K562 (cell line): ENCODE results near the gene RNU6-9. TPM values are rescaled to one million over a fixed set of nuclear protein-coding genes. Genes with fewer than 3 reads are reported as not detected.

Source experiments
- ATAC-seq: fragments of 200-7000 bp; cut with Tn5 transposase; 3 replicates; pipeline ENCODE4 v1.9.1; 2020; ENCODE audit warnings: moderate library complexity
- BruUV-seq: library from RNA; stranded (reverse); fragments of 400-500 nt; replicated peaks from 2 replicates; lab custom pipeline; 2021; lab: Mats Ljungman, UMichigan
- CTCF ChIA-PET: fragments of 300-600 bp; formaldehyde crosslinking; extraction: SDS; loops from one replicate; lab custom pipeline; 2021; ENCODE audit warnings: low intra/inter-chr PET ratio; lab: Yijun Ruan, JAX
- POLR2A ChIA-PET: fragments of 300-600, 350-650 bp; sonication (Branson Sonifier 250); formaldehyde crosslinking; extraction: SDS; loops from one replicate; lab custom pipeline; 2021; ENCODE audit warnings: antibody characterized with exemption, inconsistent platforms; lab: Yijun Ruan, JAX
- DNase-seq, 4 experiments: peaks; one replicate each; pipeline versions ENCODE4 v3.0.0 to v3.0.0-alpha.2; 2011 to 2018; ENCODE audit warnings: low spot score in 3 of 4, mixed read lengths in 3 of 4; ENCODE audit errors: extremely low read depth in 1 of 4
- FAIRE-seq: peaks from 2 replicates; lab custom pipeline; 2011; peaks lifted over from hg19 to GRCh38; lab: Jason Lieb, UNC
- H2AFZ ChIP-seq: 2 replicates; pipeline ENCODE4 v1.6.0; 2011; ENCODE audit warnings: low read depth, low read length, control low read depth, inconsistent platforms
- H3K27ac ChIP-seq: fragments of 200-600 bp; 3 replicates; pipeline ENCODE4 v1.8.0; 2011; ENCODE audit warnings: low read depth, mild to moderate bottlenecking, control low read depth, inconsistent platforms, low read length, moderate library complexity, mixed read lengths; ENCODE audit errors: extremely low read depth
- H3K27me3 ChIP-seq, 2 experiments: fragments of 300-600 bp in 1 of 2; 2 replicates in 1 of 2; 3 replicates in 1 of 2; pipeline versions ENCODE4 v1.6.0 to v1.8.0; 2011; ENCODE audit warnings: inconsistent platforms in 2 of 2, low read length in 2 of 2, mild to moderate bottlenecking in 1 of 2, mixed read lengths in 1 of 2, moderate library complexity in 1 of 2; ENCODE audit not compliant: control insufficient read depth in 2 of 2, insufficient read depth in 2 of 2
- H3K36me3 ChIP-seq: fragments of 300-600 bp; 3 replicates; pipeline ENCODE4 v1.8.0; 2011; ENCODE audit warnings: mild to moderate bottlenecking, low read length, inconsistent platforms; ENCODE audit not compliant: control insufficient read depth, insufficient read depth
- H3K4me1 ChIP-seq, 2 experiments: fragments of 200-600 bp in 1 of 2; replicated peaks in 1 of 2; 2 replicates in 1 of 2; 3 replicates in 1 of 2; pipeline versions ENCODE4 v1.5.1 to v1.8.0; 2011; ENCODE audit warnings: inconsistent platforms in 2 of 2, low read length in 2 of 2, mild to moderate bottlenecking in 1 of 2, mixed read lengths in 1 of 2, moderate library complexity in 1 of 2; ENCODE audit not compliant: control insufficient read depth in 2 of 2, insufficient read depth in 2 of 2
- H3K4me2 ChIP-seq: 2 replicates; pipeline ENCODE4 v1.6.1; 2011; ENCODE audit warnings: low read length, control low read depth, inconsistent platforms, mixed read lengths; ENCODE audit not compliant: insufficient read depth
- H3K4me3 ChIP-seq: fragments of 200-600 bp; sonication (generic), shearing (Covaris generic); 2 replicates; pipeline ENCODE4 v1.5.1; 2016; ENCODE audit warnings: control low read depth, inconsistent platforms
- H3K79me2 ChIP-seq: fragments of 200-600 bp; 3 replicates; pipeline ENCODE4 v1.8.0; 2011; ENCODE audit warnings: low read length, inconsistent platforms; ENCODE audit not compliant: control insufficient read depth, insufficient read depth
- H3K9ac ChIP-seq, 2 experiments: 2 replicates each; pipeline versions ENCODE4 v1.6.0 to v1.6.1; 2011; ENCODE audit warnings: low read depth in 2 of 2, low read length in 2 of 2, control low read depth in 1 of 2, inconsistent platforms in 1 of 2, mild to moderate bottlenecking in 1 of 2, mixed read lengths in 1 of 2; ENCODE audit not compliant: insufficient read depth in 1 of 2
- H3K9me1 ChIP-seq: one replicate; pipeline ENCODE4 v1.6.0; 2011; ENCODE audit warnings: inconsistent platforms, mild to moderate bottlenecking, low read length, moderate library complexity; ENCODE audit not compliant: control insufficient read depth, insufficient read depth
- H3K9me3 ChIP-seq: replicated peaks from 2 replicates; pipeline ENCODE4 v1.5.1; 2011; ENCODE audit warnings: low read depth, low read length, inconsistent platforms; ENCODE audit not compliant: control insufficient read depth, insufficient read depth
- H4K20me1 ChIP-seq: replicated peaks from 2 replicates; pipeline ENCODE4 v1.6.1; 2011; ENCODE audit warnings: low read length, inconsistent platforms, mixed read lengths; ENCODE audit not compliant: control insufficient read depth, insufficient read depth
- ARID1B ChIP-seq: fragments of 450-650 bp; IDR thresholded peaks from 2 replicates; pipeline ENCODE4 v1.6.1; 2016; ENCODE audit warnings: antibody characterized with exemption, mild to moderate bottlenecking, inconsistent platforms
- HNRNPL ChIP-seq: fragments of 200-400 bp; formaldehyde crosslinking; IDR thresholded peaks from 2 replicates; pipeline ENCODE4 v1.6.1; 2017; ENCODE audit warnings: low read depth, mild to moderate bottlenecking, low read length
- MTF1 ChIP-seq: fragments of 250-450 bp; sonication (Bioruptor Pico); IDR thresholded peaks from 2 replicates; pipeline ENCODE4 v1.9.0; 2021; ENCODE audit warnings: moderate library complexity, mild to moderate bottlenecking, inconsistent platforms, borderline replicate concordance
- MYC ChIP-seq, 2 experiments: fragments of 250-450 bp in 1 of 2; sonication (Bioruptor Pico) in 1 of 2; IDR thresholded peaks; 2 replicates each; pipeline versions ENCODE4 v1.5.1 to v1.6.1; 2012 to 2021; ENCODE audit warnings: low read depth in 2 of 2, borderline replicate concordance in 1 of 2, improper control_type of control experiment in 1 of 2, low read length in 1 of 2, mild to moderate bottlenecking in 1 of 2, moderate library complexity in 1 of 2
- MYNN ChIP-seq, 2 experiments: sonication (generic); formaldehyde crosslinking in 1 of 2; IDR thresholded peaks; 2 replicates each; pipeline versions ENCODE4 v1.5.0 to v1.6.1; 2016 to 2020; ENCODE audit warnings: antibody characterized with exemption in 1 of 2, missing genetic modification reagents in 1 of 2
- NEUROD1 ChIP-seq: fragments of 150-350 bp; IDR thresholded peaks from 2 replicates; pipeline ENCODE4 v1.6.1; 2014; ENCODE audit warnings: borderline replicate concordance, low read length, low read depth; ENCODE audit not compliant: partially characterized antibody
- NONO ChIP-seq, 2 experiments: fragments of 200-400 bp in 1 of 2; fragments of 450-650 bp in 1 of 2; formaldehyde crosslinking in 1 of 2; IDR thresholded peaks; 2 replicates each; pipeline ENCODE4 v1.6.1; 2017; ENCODE audit warnings: low read depth in 2 of 2, mild to moderate bottlenecking in 2 of 2, moderate library complexity in 2 of 2, low read length in 1 of 2
- RBFOX2 ChIP-seq: fragments of 200-400 bp; formaldehyde crosslinking; IDR thresholded peaks from 2 replicates; pipeline ENCODE4 v1.6.1; 2017; ENCODE audit warnings: low read depth, mild to moderate bottlenecking, low read length, moderate library complexity
- ZNF124 ChIP-seq: sonication (generic); formaldehyde crosslinking; IDR thresholded peaks from 2 replicates; pipeline ENCODE4 v1.8.1; 2022; ENCODE audit warnings: missing genetic modification reagents
- ZNF143 ChIP-seq: sonication (generic); formaldehyde crosslinking; IDR thresholded peaks from 2 replicates; pipeline ENCODE4 v1.9.0; 2022; ENCODE audit warnings: mild to moderate bottlenecking, missing genetic modification reagents
- ZNF274 ChIP-seq: IDR thresholded peaks from 2 replicates; pipeline ENCODE4 v1.6.1; 2011; ENCODE audit warnings: low read depth, mild to moderate bottlenecking, low read length, moderate library complexity, borderline replicate concordance
- ZNF764 ChIP-seq: fragments of 250-450 bp; sonication (Bioruptor Pico); IDR thresholded peaks from 2 replicates; pipeline ENCODE4 v1.4.0; 2020; ENCODE audit warnings: low read depth, mild to moderate bottlenecking, moderate library complexity
- ZNF780A ChIP-seq: fragments of 250-450 bp; sonication (Bioruptor Pico); IDR thresholded peaks from 2 replicates; pipeline ENCODE4 v1.5.0; 2021; ENCODE audit warnings: mild to moderate bottlenecking
- WGBS: fragments of 100-300 bp; shearing (Covaris generic); methylation state at CpG from one replicate; pipeline ENCODE4 v1.1.6; 2016; ENCODE audit warnings: low coverage, mixed read lengths; ENCODE audit not compliant: insufficient coverage; ENCODE audit errors: missing lambda C conversion rate; 5-methylcytosine and 5-hydroxymethylcytosine counted together
- in situ Hi-C: fragments of 300-500 bp; cut with MboI; formaldehyde crosslinking; loops from 4 replicates; pipeline ENCODE4 v1.15.0; 2018; ENCODE audit warnings: inconsistent platforms, mixed read lengths
- intact Hi-C: fragments of 100-400 bp; cut with micrococcal nuclease; formaldehyde crosslinking; loops from 2 replicates; pipeline ENCODE4 v1.14.2; 2022
- polyA plus RNA-seq, 8 experiments: library from polyadenylated mRNA; depleted of rRNA in 4 of 8; stranded (reverse) in 5 of 8; unstranded in 3 of 8; fragments of >200 nt; fragmentation: Nextera tagmentation in 2 of 8; fragmentation: Illumina TruSeq in 1 of 8; extraction: Ambion mirVana in 2 of 8; extraction: Trizol in 1 of 8; gene quantifications; 2 replicates each; pipeline versions ENCODE4 v1.2.1 to v1.2.3, GENCODE V29; 2011 to 2014; ENCODE audit warnings: inconsistent platforms in 1 of 8, missing spikeins in 1 of 8
- total RNA-seq, 7 experiments: library from RNA; depleted of rRNA in 6 of 7; stranded (reverse); fragments of >200 nt in 6 of 7; fragmentation: Illumina TruSeq in 2 of 7; extraction: Trizol in 2 of 7; gene quantifications; 2 replicates each; pipeline versions ENCODE4 v1.2.1 to v1.2.3, GENCODE V29; 2011 to 2021; ENCODE audit warnings: low replicate concordance in 1 of 7
- TF ChIP-seq, protein P1 (sequence below): sonication (generic); formaldehyde crosslinking; IDR thresholded peaks from 2 replicates; pipeline ENCODE4 v1.8.1; 2023; ENCODE audit warnings: mild to moderate bottlenecking, missing genetic modification reagents
- TF ChIP-seq, protein P2 (sequence below): sonication (generic); formaldehyde crosslinking; IDR thresholded peaks from 2 replicates; pipeline ENCODE4 v1.8.0; 2022; ENCODE audit warnings: missing genetic modification reagents, mild to moderate bottlenecking, moderate library complexity, borderline replicate concordance
- TF ChIP-seq, protein P3 (sequence below), 2 experiments: IDR thresholded peaks; 2 replicates each; pipeline ENCODE4 v1.6.1; 2011; ENCODE audit warnings: borderline replicate concordance in 1 of 2, control low read depth in 1 of 2, low read depth in 1 of 2, low read length in 1 of 2, mild to moderate bottlenecking in 1 of 2, mixed read lengths in 1 of 2, moderate library complexity in 1 of 2; ENCODE audit not compliant: insufficient read depth in 1 of 2, insufficient read length in 1 of 2, poor library complexity in 1 of 2, severe bottlenecking in 1 of 2; ENCODE audit errors: extremely low read depth in 1 of 2

Gene RNU6-9
- total and polyA plus RNA-seq, 9 of the 15 experiments (the other 6 are each of a cell fraction or from before 2014, with no cell fraction given) = not detected

DNA sequence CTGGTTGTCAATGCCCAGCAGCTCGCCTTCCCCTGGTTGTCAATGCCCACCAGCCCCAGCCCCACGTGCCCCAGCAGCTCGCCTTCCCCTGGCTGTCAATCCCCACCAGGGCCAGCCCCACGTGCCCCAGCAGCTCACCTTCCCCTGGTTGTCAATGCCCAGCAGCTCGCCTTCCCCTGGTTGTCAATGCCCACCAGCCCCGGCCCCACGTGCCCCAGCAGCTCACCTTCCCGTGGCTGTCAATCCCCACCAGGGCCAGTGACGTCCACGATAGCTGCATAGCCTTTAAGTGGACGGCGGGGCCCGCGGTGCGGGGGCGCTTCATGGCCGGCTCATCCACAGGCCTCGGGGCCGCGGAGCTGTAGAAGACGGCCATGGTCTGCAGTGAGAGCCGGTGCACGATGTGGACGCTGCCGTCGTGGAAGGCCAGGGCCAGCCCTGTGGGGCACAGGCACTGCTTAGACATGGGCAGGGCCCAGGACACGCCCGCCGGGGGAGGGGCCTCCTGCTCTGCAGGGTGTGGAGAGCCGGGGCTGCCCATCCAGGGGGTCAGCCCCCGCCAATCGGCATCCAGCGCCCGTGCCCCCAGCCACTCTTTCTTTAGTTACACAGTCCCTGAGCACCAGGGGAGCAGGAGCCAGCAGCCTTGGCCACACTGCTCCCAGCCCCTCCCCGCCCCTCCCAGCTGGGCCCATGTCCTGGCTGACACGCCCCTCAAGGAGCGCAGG is 13.4 kb upstream of the RNU6-9 start:
- H3K4me1 ChIP-seq = peaks cover 0 to 42% of the 10 kb centered on the region in 2 experiments; a peak in 2 of 5 replicates
- no peaks in the 10 kb centered on the region for H3K9me1 ChIP-seq
- ChIA-PET POLR2A (interaction anchor here (0.6 to 3.1 kb wide), 6 partner anchors 11 to 363 kb away, joined by 3 to 11 read pairs (median 4); partner anchors contain the start of gene PTBP1), CTCF (no interaction called here)
- no peaks in the 10 kb centered on the region for H3K79me2 ChIP-seq
- FAIRE-seq (no peak), ATAC-seq (peak; percentile 46), DNase-seq (peak in 1 of 4 experiments; percentile 39)
- no peaks in the 10 kb centered on the region; the same call in 1 of the 2 replicates for H4K20me1 ChIP-seq
- no peaks in the 10 kb centered on the region for H3K27me3 ChIP-seq
- 86% methylated on average over 25 of the region's 37 CpGs for WGBS
- no peak overlapping the region for H3K9ac ChIP-seq
- no peak overlapping the region for H3K27ac ChIP-seq
- H3K36me3 ChIP-seq = peaks cover 64% of the 10 kb centered on the region
- no peak overlapping the region for H3K4me3 ChIP-seq
- no peak overlapping the region for H3K4me2 ChIP-seq
- BruUV-seq = no TSS peak
- intact Hi-C loops (no loop called here), in situ Hi-C loops (no loop called here)
- H2AFZ ChIP-seq = no peak overlapping the region
- no peaks in the 10 kb centered on the region for H3K9me3 ChIP-seq
- no peak for TF ChIP-seq MTF1 (CRISPR knock-in tag)
- no peak for TF ChIP-seq ZNF764
- TF ChIP-seq ZNF274 = no peak
- TF ChIP-seq NEUROD1 = no peak
- TF ChIP-seq ARID1B = no peak
- TF ChIP-seq RBFOX2 = peak; percentile 51
- TF ChIP-seq MYNN (IDR thresholded peaks at IDR 0.05) = no peak
- no peak for TF ChIP-seq MYNN (CRISPR knock-in tag; IDR thresholded peaks at IDR 0.05)
- TF ChIP-seq, protein P1, sequence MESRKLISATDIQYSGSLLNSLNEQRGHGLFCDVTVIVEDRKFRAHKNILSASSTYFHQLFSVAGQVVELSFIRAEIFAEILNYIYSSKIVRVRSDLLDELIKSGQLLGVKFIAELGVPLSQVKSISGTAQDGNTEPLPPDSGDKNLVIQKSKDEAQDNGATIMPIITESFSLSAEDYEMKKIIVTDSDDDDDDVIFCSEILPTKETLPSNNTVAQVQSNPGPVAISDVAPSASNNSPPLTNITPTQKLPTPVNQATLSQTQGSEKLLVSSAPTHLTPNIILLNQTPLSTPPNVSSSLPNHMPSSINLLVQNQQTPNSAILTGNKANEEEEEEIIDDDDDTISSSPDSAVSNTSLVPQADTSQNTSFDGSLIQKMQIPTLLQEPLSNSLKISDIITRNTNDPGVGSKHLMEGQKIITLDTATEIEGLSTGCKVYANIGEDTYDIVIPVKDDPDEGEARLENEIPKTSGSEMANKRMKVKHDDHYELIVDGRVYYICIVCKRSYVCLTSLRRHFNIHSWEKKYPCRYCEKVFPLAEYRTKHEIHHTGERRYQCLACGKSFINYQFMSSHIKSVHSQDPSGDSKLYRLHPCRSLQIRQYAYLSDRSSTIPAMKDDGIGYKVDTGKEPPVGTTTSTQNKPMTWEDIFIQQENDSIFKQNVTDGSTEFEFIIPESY (CRISPR knock-in tag) = peak; percentile 65; the same call in 1 of the 2 replicates
- TF ChIP-seq ZNF143 (CRISPR knock-in tag) = no peak
- no peak for TF ChIP-seq ZNF780A (CRISPR knock-in tag)
- TF ChIP-seq, protein P2, sequence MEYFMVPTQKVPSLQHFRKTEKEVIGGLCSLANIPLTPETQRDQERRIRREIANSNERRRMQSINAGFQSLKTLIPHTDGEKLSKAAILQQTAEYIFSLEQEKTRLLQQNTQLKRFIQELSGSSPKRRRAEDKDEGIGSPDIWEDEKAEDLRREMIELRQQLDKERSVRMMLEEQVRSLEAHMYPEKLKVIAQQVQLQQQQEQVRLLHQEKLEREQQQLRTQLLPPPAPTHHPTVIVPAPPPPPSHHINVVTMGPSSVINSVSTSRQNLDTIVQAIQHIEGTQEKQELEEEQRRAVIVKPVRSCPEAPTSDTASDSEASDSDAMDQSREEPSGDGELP = peak; percentile 48; the same call in 1 of the 2 replicates
- TF ChIP-seq, protein P3, sequence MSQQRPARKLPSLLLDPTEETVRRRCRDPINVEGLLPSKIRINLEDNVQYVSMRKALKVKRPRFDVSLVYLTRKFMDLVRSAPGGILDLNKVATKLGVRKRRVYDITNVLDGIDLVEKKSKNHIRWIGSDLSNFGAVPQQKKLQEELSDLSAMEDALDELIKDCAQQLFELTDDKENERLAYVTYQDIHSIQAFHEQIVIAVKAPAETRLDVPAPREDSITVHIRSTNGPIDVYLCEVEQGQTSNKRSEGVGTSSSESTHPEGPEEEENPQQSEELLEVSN (IDR thresholded peaks at IDR 0.05; ENCODE audit: borderline replicate concordance in 1 of 2, extremely low read depth in 1 of 2, insufficient read depth in 1 of 2, insufficient read length in 1 of 2, low read depth in 1 of 2, low read length in 1 of 2, poor library complexity in 1 of 2, severe bottlenecking in 1 of 2) = no peak
- TF ChIP-seq MYC (IDR thresholded peaks at IDR 0.05; ENCODE audit: low read depth, low read length) = no peak
- no peak for TF ChIP-seq MYC (CRISPR knock-in tag; IDR thresholded peaks at IDR 0.05; ENCODE audit: borderline replicate concordance, low read depth)
- no peak for TF ChIP-seq ZNF124 (CRISPR knock-in tag)
- 0 out of 2 replicates have a peak, but pooled peaks have one; percentile 64 for TF ChIP-seq HNRNPL
- TF ChIP-seq NONO (IDR thresholded peaks at IDR 0.05; ENCODE audit: low read depth in 2 of 2, low read length in 1 of 2) = no peak
